ENCODE results near the gene MKRN2OS.
A peak's percentile ranks its signal among the peaks of the same experiment; 100 is the strongest.
"Not testable (repeated sequence)": the region's sequence is repeated elsewhere in the genome, so short reads cannot be mapped to it uniquely, and the experiment has no call there.

Gene MKRN2OS

GRCh38 chr3:12561397-12561796 lies 16.1 kb upstream of the MKRN2OS start:
- DNase-seq (ENCODE audit: low read depth in 3 of 3) = no peak

GRCh38 chr3:12560505-12561190 lies 15.3 kb upstream of the MKRN2OS start:
- DNase-seq (ENCODE audit: low read depth in 3 of 3) = no peak

GRCh38 chr3:12559520-12559919 lies 14.2 kb upstream of the MKRN2OS start:
- DNase-seq (ENCODE audit: low read depth in 3 of 3) = no peak

- no peak for DNase-seq (ENCODE audit: low read depth in 3 of 3)
These were observed 13.4 kb upstream of the MKRN2OS start for GRCh38 chr3:12558706-12559105.

GRCh38 chr3:12557473-12558100 lies 12.3 kb upstream of the MKRN2OS start:
- no peak for DNase-seq (ENCODE audit: low read depth in 3 of 3)

- DNase-seq (ENCODE audit: low read depth in 3 of 3) = peak; percentile 67 to 76 (median 70)
These were observed 11.6 kb upstream of the MKRN2OS start, which contains the start of gene MKRN2 for GRCh38 chr3:12556690-12557472. MKRN2 (plus strand) TSS chr3:12557087; CDS start chr3:12557151, 64 bp downstream.

GRCh38 chr3:12556314-12556689 lies 11.0 kb upstream of the MKRN2OS start:
- DNase-seq (ENCODE audit: low read depth in 3 of 3) = no peak

- DNase-seq (ENCODE audit: low read depth in 3 of 3) = no peak
These were observed 8.7 kb upstream of the MKRN2OS start for GRCh38 chr3:12553921-12554391.

GRCh38 chr3:12549971-12550760 lies 4.9 kb upstream of the MKRN2OS start:
- DNase-seq (ENCODE audit: low read depth in 3 of 3) = no peak

GRCh38 chr3:12544652-12545472 lies 437 bp downstream of the MKRN2OS start:
- DNase-seq (ENCODE audit: low read depth in 3 of 3) = no peak

GRCh38 chr3:12543497-12543896 lies 1.8 kb downstream of the MKRN2OS start:
- DNase-seq (ENCODE audit: low read depth in 3 of 3) = not testable (repeated sequence)

- no peak for DNase-seq (ENCODE audit: low read depth in 3 of 3)
These were observed 3.7 kb downstream of the MKRN2OS start for GRCh38 chr3:12541625-12542024.

- DNase-seq (ENCODE audit: low read depth in 3 of 3) = no peak
These were observed 8.9 kb downstream of the MKRN2OS start for GRCh38 chr3:12536423-12536822.

- DNase-seq (ENCODE audit: low read depth in 3 of 3) = no peak
These were observed 13.1 kb downstream of the MKRN2OS start for GRCh38 chr3:12532182-12532581.

GRCh38 chr3:12527757-12528143 lies 17.5 kb downstream of the MKRN2OS start:
- DNase-seq (ENCODE audit: low read depth in 3 of 3) = no peak

GRCh38 chr3:12522721-12523120 lies 22.6 kb downstream of the MKRN2OS start:
- DNase-seq (ENCODE audit: low read depth in 3 of 3) = no peak

- no peak for DNase-seq (ENCODE audit: low read depth in 3 of 3)
These were observed 24.3 kb downstream of the MKRN2OS start for GRCh38 chr3:12521010-12521409.

- DNase-seq (ENCODE audit: low read depth in 3 of 3) = no peak
These were observed 26.9 kb downstream of the MKRN2OS start for GRCh38 chr3:12518261-12519028.

GRCh38 chr3:12516873-12517272 lies 28.4 kb downstream of the MKRN2OS start:
- no peak for DNase-seq (ENCODE audit: low read depth in 3 of 3)

- no peak for DNase-seq (ENCODE audit: low read depth in 3 of 3)
These were observed 29.7 kb downstream of the MKRN2OS start for GRCh38 chr3:12515631-12516030.

Data from stimulated activated CD4-positive, alpha-beta T cell treated with anti-CD3 and anti-CD28 coated beads, TNF-alpha, amount 100 ng/mL, for 48 hours (primary cell).